Stimulated activated memory B cell treated with anti-CD40 and anti-IgM and Interleukin-4, amounts not matched to agents 10 μg/mL and 1 μg/mL and 100 μg/mL, for 72 hours (primary cell): Measurements from ENCODE around the gene HSP90AA1.

ENCODE experiments used
- ATAC-seq: fragments of 150-1000 bp; cut with Tn5 transposase; 2 replicates; pipeline ENCODE4 v1.10.0; 2021
- H3K27ac Mint-ChIP-seq: one replicate; pipeline ENCODE4 v1.8.0; 2022; ENCODE audit warnings: mild to moderate bottlenecking, mixed read lengths
- H3K27me3 Mint-ChIP-seq: one replicate; pipeline ENCODE4 v1.8.0; 2022; ENCODE audit warnings: mixed read lengths
- H3K36me3 Mint-ChIP-seq: one replicate; pipeline ENCODE4 v1.8.0; 2022; ENCODE audit warnings: mixed read lengths
- H3K4me1 Mint-ChIP-seq: one replicate; pipeline ENCODE4 v1.8.0; 2022; ENCODE audit warnings: mixed read lengths
- H3K4me3 Mint-ChIP-seq: one replicate; pipeline ENCODE4 v1.8.0; 2022; ENCODE audit warnings: mild to moderate bottlenecking, moderate library complexity, mixed read lengths
- H3K9me3 Mint-ChIP-seq: one replicate; pipeline ENCODE4 v1.8.0; 2022; ENCODE audit warnings: mixed read lengths

Gene HSP90AA1

DNA sequence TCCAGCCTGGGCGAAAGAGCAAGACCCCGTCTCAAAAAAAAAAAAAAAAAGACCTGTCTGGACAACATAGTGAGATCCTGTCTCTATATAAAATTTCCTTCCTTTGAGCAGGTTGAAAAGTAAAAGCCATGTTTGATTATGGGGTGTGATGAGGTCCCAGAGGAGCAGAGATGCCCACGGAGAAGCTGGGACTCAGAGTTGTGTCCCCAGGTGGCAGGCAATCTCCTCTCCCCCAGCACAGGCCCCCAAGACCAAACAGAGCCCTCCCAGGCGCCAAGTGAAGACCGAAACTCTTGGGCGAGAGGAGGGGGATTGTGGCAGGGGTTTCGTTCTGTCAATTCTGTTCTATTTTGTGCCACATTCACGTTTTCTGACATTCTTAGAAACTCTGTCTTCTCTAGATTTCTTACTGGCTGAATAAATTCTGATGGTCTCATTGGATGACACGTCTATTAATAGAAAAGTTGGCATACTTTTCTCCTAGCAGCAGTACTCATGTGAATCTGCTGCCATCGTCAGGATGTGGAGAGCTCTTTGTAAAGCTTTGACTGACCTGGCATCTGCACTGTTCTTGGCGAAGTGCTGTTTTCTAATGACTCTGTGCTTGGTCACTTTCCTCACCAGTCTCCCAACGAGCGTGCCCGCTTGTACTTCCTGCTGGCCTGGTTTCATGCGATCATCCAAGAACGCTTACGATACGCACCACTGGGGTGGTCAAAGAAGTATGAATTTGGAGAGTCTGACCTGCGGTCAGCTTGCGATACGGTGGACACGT lies 43.4 kb downstream of the HSP90AA1 start:
- H3K4me3 Mint-ChIP-seq = no peak overlapping the region
- H3K27ac Mint-ChIP-seq = no peak overlapping the region
- ATAC-seq = no peak
- peaks cover 75% of the 10 kb centered on the region for H3K36me3 Mint-ChIP-seq
- no peaks in the 10 kb centered on the region for H3K9me3 Mint-ChIP-seq
- H3K4me1 Mint-ChIP-seq = no peaks in the 10 kb centered on the region
- no peaks in the 10 kb centered on the region for H3K27me3 Mint-ChIP-seq

- H3K4me3 Mint-ChIP-seq = no peak overlapping the region
- ATAC-seq = no peak
- no peak overlapping the region for H3K27ac Mint-ChIP-seq
- peaks cover 72% of the 10 kb centered on the region for H3K36me3 Mint-ChIP-seq
- H3K27me3 Mint-ChIP-seq = no peaks in the 10 kb centered on the region
- no peaks in the 10 kb centered on the region for H3K4me1 Mint-ChIP-seq
- H3K9me3 Mint-ChIP-seq = no peaks in the 10 kb centered on the region
These were observed 44.1 kb downstream of the HSP90AA1 start for GRCh38 chr14:102042699-102043098.

DNA sequence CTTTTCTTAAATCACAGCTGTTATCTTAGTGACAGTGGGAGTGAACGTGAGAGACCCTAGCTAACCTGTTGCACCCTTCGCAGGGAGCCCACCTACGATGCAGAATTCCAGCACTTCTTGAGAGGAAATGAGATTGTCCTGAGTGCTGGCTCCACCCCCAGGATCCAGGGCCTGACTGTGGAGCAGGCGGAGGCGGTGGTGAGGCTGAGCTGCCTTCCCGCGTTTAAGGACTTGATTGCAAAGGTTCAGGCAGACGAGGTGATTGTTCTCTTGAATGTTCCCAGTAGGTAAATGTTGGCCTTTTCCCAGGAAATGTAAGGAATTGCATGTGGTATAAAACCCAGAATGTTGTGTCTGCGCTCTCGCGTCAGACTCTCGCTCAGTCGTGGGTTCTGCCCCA lies 46.7 kb downstream of the HSP90AA1 start:
- no peak overlapping the region for H3K27ac Mint-ChIP-seq
- ATAC-seq = no peak
- no peak overlapping the region for H3K4me3 Mint-ChIP-seq
- H3K27me3 Mint-ChIP-seq = no peaks in the 10 kb centered on the region
- H3K9me3 Mint-ChIP-seq = no peaks in the 10 kb centered on the region
- H3K36me3 Mint-ChIP-seq = peaks cover 62% of the 10 kb centered on the region
- no peaks in the 10 kb centered on the region for H3K4me1 Mint-ChIP-seq

DNA sequence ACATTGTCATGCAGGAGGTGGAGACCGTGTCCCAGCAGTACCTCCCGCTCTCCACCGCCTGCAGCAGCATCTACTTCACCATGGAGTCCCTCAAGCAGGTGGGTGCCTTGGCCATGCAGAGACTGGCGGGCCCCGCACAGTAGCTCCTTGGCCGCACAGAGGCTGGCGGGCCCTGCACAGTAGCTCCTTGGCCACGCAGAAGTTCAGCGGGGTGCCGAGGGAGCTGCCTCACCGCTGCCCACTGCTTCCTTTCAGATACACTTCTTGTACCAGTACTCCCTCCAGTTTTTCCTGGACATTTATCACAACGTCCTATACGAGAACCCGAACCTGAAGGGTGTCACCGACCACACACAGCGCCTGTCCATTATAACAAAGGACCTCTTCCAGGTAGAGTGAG lies 47.7 kb downstream of the HSP90AA1 start:
- Mint-ChIP-seq H3K36me3 (peaks cover 60% of the 10 kb centered on the region), H3K27ac (no peak overlapping the region), H3K4me3 (no peak overlapping the region), H3K4me1 (no peaks in the 10 kb centered on the region), H3K9me3 (no peaks in the 10 kb centered on the region), H3K27me3 (no peaks in the 10 kb centered on the region)
- ATAC-seq = no peak

GRCh38 chr14:102037686-102038085 lies 49.2 kb downstream of the HSP90AA1 start:
- H3K36me3 Mint-ChIP-seq = peaks cover 58% of the 10 kb centered on the region
- H3K9me3 Mint-ChIP-seq = no peaks in the 10 kb centered on the region
- no peak overlapping the region for H3K27ac Mint-ChIP-seq
- no peak for ATAC-seq
- H3K4me3 Mint-ChIP-seq = no peak overlapping the region
- no peaks in the 10 kb centered on the region for H3K4me1 Mint-ChIP-seq
- H3K27me3 Mint-ChIP-seq = no peaks in the 10 kb centered on the region

GRCh38 chr14:102035914-102036313 lies 50.9 kb downstream of the HSP90AA1 start:
- H3K4me3 Mint-ChIP-seq = no peak overlapping the region
- H3K27ac Mint-ChIP-seq = no peak overlapping the region
- no peaks in the 10 kb centered on the region for H3K4me1 Mint-ChIP-seq
- ATAC-seq = no peak
- no peaks in the 10 kb centered on the region for H3K27me3 Mint-ChIP-seq
- no peaks in the 10 kb centered on the region for H3K9me3 Mint-ChIP-seq
- H3K36me3 Mint-ChIP-seq = peaks cover 48% of the 10 kb centered on the region

- H3K4me1 Mint-ChIP-seq = no peaks in the 10 kb centered on the region
- no peak overlapping the region for H3K4me3 Mint-ChIP-seq
- no peaks in the 10 kb centered on the region for H3K9me3 Mint-ChIP-seq
- no peak for ATAC-seq
- H3K27ac Mint-ChIP-seq = no peak overlapping the region
- no peaks in the 10 kb centered on the region for H3K27me3 Mint-ChIP-seq
- peaks cover 41% of the 10 kb centered on the region for H3K36me3 Mint-ChIP-seq
These were observed 52.5 kb downstream of the HSP90AA1 start for GRCh38 chr14:102034301-102034700.

GRCh38 chr14:102033241-102033640 lies 53.6 kb downstream of the HSP90AA1 start:
- peaks cover 41% of the 10 kb centered on the region for H3K36me3 Mint-ChIP-seq
- ATAC-seq = no peak
- H3K9me3 Mint-ChIP-seq = no peaks in the 10 kb centered on the region
- H3K27ac Mint-ChIP-seq = no peak overlapping the region
- no peaks in the 10 kb centered on the region for H3K27me3 Mint-ChIP-seq
- no peaks in the 10 kb centered on the region for H3K4me1 Mint-ChIP-seq
- H3K4me3 Mint-ChIP-seq = no peak overlapping the region
